GM23248 (cell line): ENCODE measurements around the gene KLKB1.

Experiments used
- EZH2 ChIP-seq: fragments of 200-600 bp; sonication (generic); IDR thresholded peaks from 2 replicates; pipeline ENCODE4 v1.6.1; 2018; ENCODE audit warnings: antibody characterized with exemption, mild to moderate bottlenecking; ENCODE audit not compliant: insufficient read depth, poor library complexity, severe bottlenecking
- EZH2phosphoT487 ChIP-seq: fragments of 200-600 bp; sonication (generic); IDR thresholded peaks from 2 replicates; pipeline ENCODE4 v1.6.1; 2018; ENCODE audit warnings: antibody characterized with exemption, moderate library complexity, mild to moderate bottlenecking, low read depth; ENCODE audit not compliant: insufficient read depth

DNA sequence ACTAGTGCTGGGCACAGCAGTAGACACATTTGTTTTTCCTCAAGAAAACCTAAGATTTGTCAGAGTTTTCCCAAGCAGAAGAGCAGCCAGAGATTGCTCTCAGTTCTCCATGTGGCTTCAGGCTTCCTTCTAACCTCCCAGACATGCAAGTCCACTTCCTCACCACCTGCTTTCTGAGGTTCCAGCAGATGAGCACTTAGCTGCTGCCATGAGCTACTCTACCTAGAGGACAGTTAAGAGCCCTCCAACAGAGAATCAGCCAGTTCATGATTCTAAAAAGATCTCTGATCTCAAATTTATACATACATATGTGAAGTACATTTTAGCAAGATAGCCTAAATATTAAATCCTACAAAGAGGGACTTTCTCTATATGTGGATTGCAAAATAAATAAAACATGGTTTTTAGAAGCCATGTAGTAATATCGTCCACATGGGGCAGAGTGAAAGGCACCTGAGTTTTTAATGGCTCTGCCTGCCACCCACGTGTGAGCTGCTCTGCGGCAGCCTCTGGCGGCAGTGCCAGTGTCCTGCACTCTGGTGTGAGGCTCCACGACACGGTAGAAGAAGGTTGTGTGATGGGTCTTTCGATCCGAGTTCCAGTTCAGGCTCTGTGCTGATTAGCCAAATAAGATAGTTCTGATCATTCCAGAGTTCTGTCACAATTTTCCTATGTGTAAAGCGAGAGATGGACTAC lies 25.6 kb upstream of the KLKB1 start:
- TF ChIP-seq EZH2, result no peak
- TF ChIP-seq EZH2phosphoT487, result no peak
